NCI-H748 treated with DMSO at 0.1 percent for 48 hours (cell line): ENCODE measurements around the gene HTT.

Experiments
- DNase-seq: peaks from one replicate; lab custom pipeline; 2025; lab: John Stamatoyannopoulos, UW

The HTT gene

DNA sequence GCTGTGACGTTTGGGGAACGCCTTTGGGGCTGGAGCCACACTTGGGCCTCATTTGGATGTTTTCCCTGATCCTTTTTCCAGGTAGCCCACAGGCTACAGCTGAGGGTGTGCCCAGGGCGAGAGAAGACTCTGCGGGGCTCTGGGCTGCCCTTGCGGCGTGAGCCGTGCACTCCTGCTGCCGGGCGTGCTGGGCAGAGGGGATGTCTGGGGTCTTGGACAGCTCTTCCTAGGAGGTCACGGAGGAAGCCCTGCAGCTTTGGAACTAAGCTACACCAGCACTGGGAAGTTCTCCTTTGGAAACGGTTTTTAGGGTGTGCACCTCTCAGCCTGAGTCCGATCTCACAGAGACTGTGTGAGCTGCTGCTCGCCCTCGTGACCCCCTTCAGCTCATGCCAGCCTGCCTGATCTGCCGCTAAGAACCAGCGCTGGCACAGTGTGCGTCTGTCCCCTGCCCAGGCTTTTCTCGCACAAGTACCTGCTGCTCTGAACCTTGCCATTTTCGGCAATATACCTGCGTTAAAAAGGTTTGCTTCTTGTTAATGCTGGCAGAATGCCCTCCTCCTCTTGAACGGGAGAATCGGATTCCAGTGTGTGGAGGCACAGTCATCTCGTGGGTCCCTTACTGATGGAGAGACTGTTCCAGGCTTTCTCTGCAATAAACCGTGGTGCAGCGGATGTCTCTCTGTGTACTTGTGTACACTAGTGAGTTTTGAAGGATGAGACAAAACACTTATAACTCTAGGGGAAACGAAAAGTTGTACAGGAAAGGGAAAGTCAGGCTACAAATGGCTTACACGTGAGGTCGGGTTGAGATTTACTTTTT is 188.8 kb downstream of the HTT start:
- DNase-seq: no peak

DNA sequence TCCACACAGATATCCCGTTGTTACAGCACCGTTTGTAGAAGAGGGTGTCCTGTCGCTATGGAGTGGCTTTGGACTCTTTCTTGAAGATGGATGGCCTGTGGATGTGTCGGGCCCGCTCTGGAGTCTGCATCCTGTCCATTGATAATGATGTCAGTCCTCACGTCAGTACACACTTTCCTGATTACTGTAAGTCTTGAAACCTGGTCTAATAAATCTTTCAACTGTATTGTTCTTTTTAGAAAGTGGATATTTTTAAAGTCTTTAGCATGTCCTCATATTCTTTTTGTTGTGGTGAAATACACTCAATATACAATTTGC is 189.4 kb downstream of the HTT start:
- no peak for DNase-seq

DNA sequence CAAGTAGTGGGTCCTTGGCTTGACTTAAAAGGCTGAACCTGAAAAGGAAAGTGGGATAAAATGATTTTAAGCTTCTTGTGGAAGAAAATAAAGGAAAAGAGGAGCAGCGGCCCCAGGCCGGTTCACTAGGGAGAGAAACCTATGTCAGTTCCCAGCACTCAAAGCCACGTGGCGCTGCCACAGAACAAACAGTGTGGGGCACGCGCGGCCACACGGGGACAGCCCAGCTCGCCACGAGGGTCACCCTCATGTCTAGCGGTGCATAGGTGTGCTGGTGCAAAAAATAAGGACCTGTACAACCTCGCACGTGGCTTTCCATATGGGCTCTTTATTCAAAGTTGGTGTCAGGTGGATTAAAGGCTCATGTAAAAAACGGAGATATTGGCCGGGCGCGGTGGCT is 191.6 kb downstream of the HTT start:
- no peak for DNase-seq

GRCh38 chr4:3267576-3268394 is 193.3 kb downstream of the HTT start:
- no peak for DNase-seq

GRCh38 chr4:3268395-3269104 is 194.1 kb downstream of the HTT start:
- no peak for DNase-seq

DNA sequence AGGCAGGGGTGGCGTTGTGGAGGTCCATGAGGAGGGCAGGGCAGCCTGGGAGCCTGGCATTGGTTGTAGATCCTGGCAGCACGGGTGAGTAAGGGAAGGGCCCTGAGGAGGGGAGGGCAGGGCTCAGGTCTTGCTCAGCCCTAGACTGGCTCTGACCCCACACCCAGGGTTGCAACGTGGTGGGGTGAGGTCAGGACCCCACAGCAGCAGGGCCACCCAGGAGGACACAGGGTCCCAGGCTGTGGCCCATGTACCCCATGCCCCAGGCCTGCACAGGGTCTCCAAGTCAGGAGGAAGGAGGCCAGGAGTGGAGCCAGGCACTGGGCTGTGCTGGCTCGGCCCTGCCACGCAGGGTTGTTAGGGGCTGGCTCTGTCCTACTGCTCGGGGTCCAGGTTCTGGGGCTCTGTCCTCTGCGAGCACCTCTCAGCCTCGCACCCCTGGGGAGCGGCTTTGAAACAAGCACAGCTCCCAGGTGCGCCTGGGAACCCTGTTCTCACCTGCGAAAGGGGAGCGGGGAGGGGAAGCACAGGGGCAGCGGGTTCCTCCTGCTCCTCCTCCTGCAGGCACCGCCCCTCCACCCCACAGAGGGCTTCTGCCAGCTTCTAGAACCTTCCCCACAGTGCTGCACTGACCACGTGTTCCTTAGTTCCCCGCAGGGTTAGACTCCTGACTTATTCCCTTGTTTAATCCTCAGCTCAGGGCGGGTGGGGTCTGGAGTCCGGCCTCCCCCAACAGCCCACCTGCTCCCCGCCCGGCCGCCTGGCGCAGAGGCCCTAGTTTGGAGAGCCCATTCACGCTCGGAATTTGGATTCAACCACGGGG is 194.8 kb downstream of the HTT start:
- DNase-seq: no peak

DNA sequence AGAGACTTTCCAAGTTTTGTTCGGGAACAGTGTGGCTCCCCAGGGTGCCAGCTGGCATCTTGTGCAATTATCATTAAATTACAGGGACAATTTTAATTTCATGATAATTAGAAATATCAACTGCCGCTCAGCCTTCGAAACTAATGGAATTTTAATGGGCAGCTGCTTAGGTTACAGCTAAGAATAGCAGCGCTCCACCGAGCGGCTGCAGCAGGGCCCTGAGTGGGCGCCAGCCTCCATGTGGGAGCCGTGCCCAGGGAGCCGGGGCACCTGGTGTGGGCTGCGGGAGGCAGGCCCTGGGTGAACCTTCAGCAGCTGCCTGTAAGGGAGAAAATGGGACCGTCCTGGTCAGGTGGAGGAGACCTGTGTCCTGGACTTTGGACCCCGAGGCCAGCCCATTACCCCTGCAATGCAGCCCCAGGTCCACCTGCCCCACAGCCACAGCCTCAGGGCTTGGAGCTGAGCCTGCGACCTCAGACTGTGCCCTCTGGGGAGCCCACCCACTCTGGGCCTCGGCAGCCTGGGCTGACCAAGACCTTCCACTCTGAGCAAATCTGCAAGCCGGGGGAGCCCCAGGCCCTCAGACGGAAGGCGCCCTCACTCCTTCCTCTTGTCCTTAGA is 195.6 kb downstream of the HTT start:
- DNase-seq: no peak

DNA sequence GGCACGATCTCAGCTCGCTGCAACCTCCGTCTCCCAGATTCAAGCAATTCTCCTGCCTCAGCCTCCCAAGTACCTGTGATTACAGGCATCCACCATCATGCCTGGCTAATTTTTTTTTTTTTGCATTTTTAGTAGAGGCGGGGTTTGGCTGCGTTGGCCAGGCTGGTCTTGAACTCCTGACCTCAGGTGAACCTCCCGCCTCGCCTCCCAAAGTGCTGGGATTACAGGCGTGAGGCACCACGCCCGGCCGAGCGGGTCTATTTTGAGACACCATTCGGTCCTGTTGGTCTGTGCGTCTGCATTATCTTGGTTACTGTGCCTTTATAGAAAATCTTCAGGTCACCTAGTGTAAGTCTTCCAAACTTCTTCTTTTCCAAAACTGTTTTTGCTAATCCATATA is 196.7 kb downstream of the HTT start:
- DNase-seq: no peak

DNA sequence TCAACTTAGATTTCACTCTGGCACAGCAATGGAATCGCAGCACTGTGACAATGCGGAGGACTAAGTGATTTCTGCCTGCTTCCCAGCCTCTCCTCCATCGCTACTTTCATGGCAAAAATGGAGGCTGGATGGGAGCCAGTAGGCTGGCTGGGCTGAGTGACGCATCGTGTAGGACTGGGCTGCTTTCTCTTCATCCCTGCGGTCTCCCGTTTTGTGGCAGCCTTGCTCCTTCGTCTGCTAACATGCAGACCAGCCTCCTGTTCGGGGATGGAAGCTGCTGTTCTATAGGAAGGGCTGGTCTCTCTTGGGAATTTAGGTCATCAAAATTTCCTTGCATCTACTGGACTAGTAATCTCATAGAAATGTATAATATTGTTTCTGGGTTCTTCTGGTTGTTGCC is 202.5 kb downstream of the HTT start:
- DNase-seq: no peak

GRCh38 chr4:3280466-3280865 is 206.0 kb downstream of the HTT start:
- DNase-seq: no peak

DNA sequence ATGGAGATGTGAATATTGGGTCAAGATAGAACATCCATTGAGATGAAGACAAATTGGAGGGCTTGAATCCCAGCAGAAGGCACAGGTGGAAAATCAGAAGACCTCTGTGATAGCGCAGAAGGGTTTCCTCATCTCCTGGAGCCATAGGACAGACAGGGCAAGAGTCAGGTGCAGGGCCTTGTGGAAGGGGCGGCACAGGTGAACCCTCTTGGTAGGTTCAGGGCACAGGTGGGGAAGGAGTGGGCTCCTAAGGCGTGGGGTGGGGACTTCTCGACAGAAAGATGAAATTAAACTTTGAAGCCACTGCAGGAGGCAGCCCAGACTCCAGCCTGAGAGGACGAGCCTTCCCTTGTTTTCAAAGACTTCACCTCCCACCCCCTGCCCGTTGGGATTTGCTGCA is 209.0 kb downstream of the HTT start:
- no peak for DNase-seq

DNA sequence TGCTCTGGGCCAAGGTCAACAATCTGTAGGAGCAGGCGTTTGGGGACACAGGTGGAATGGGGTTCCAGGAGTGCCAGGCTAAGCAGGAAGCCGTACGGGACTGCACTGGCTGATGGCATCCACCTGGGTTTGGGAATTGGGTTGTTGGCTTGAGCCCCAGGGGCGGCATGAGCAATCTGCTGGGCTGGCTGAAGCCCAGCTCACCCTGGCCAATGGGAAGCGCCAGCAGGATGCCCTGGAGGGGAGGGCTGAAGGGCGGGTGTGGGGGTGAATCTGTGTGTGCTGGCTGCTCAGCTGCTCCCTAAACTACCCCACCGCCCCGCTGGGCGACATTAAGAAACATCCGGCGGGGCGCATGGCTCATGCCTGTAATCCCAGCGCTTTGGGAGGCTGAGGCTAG is 209.4 kb downstream of the HTT start:
- no peak for DNase-seq

DNA sequence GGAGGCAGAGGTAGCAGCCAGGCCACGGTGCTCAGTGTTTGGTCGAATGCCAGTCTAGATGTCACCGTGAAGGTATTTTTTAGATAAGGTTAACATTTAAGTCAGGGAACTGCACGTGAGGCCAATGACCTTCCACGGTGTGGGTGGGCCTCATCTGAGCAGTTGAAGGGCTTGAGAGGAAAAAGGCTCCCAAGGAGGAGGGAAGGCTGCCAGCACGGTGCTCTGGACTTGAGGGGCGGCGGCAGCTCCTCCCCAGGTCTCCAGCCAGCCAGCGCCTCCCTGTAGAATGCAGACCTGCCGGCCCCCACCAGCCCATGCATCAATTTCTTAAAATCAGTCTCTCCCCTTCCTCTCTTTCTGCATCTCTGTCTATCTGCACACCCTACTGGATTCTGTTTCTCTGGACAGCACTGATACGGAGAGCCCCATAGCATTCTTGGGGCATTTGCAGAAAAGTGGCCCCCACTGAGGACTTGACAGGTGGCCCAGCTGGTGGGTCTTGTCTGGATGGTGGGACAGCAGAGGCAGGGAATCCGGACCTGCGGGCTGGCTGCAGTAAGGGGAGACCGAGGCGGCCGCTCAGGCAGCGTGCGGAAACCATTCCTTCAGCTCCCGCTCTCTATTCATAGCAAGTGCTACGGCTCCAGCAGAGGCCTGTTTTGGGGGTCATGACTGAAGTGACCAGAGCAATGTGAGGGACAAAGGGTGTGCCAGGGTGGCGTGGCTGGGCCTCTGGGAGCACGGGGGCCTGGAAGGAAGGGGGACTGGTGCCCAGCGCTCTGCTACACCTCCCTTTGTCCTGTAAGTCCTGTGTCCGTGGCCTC is 210.5 kb downstream of the HTT start:
- no peak for DNase-seq

GRCh38 chr4:3285558-3286334 is 211.3 kb downstream of the HTT start:
- DNase-seq: no peak

DNA sequence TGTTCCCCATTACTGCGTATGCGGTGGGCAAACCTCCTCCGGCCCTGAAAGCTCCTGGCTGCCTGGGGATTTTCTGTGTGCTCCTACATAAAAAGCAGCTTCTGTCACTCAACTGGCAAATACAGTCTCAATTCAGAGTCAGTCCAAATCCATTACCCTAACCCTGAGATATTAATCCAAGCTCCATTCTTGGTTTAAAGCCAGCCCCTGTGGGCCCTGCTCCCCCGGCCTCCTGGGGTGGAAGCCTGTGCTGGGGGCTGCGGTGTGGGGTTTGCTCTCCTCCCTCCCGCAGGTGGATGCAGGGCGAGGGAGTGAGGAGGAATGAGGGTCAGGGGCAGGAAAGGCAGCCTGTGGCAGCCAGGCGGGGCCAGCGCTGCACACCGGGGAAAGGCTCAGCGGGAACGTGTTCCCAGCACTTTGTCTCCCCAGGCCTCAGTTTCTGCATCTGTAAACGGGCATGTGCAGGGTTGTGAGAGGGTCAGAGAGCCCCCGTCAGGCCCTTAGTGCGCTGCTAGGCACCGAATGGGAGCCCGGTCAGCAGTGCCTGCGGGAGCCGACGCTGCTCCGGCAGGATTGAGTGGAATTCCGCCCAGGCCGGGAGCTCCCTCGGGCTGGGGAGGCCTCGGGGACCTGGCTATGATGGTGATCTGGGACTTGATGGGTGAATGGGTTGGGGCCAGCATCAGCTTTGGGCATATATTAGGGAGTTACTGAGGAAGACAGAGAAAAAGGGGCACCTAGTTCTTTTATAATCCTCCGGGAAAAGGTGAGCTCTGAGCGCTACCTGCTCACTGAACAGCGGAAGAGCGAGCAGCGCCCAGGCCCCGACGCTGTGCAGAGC is 212.1 kb downstream of the HTT start:
- DNase-seq: no peak

GRCh38 chr4:3287271-3287971 is 212.9 kb downstream of the HTT start:
- DNase-seq: no peak

DNA sequence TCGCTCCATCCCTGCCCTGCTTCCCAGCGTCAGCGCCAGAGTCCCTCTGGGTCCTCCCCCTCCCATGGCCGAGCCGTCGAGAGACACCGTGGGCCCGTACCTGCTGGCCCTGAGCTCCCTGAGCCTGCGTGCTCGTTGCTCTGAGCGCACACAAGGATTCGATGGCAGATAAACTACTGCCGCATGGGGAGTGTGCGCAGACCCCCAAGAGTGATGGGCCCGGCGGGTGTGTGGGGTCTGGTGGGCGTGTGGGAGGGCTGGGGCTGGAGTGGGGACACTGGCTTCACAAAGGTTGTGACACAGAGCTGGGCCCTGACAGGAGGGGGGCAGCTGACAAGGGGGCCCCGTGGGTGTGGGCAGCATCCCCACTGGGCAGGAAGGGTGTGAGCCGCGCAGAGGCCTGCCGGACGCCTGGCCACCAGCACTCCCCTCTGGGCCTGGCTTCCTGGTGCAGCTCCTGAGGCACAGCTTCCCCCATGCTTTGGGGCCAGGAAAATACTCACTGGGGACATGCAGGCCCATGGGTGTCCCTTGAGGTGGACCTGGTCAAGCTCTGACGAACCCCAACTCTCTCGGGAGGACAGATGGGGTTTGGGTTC is 213.6 kb downstream of the HTT start:
- DNase-seq: no peak

- DNase-seq: no peak
Measured at GRCh38 chr4:3288571-3289094, 214.2 kb downstream of the HTT start.
